Peyer's patch (tissue), 4 donors: ENCODE data around the gene TFF2. TPM values are rescaled to one million over a fixed set of nuclear protein-coding genes. Genes with fewer than 3 reads are reported as not detected.
A peak's percentile ranks its signal among the peaks of the same experiment; 100 is the strongest.

Source experiments
- DNase-seq, 3 donors: peaks; one replicate each; pipeline ENCODE4 v3.0.0-alpha.2; 2017 to 2019
- H3K27ac ChIP-seq, 4 donors: fragments of 200-600 bp; sonication (generic); one replicate each; pipeline ENCODE4 v1.5.1; 2016 to 2019
- H3K27me3 ChIP-seq, 2 donors: fragments of 200-600 bp; sonication (generic); one replicate each; pipeline ENCODE4 v1.5.1; 2019
- H3K36me3 ChIP-seq, 3 donors: fragments of 200-600 bp; sonication (generic); one replicate each; pipeline ENCODE4 v1.5.1; 2016 to 2019
- H3K4me1 ChIP-seq, 4 donors: fragments of 200-600 bp; sonication (generic); one replicate each; pipeline ENCODE4 v1.5.1; 2016 to 2019
- H3K4me3 ChIP-seq, 4 donors: fragments of 200-600 bp; sonication (generic); 1 replicate in 3 of 4; 2 replicates in 1 of 4; pipeline ENCODE4 v1.5.1; 2016 to 2019; ENCODE audit warnings: mild to moderate bottlenecking in 1 of 4
- H3K9me3 ChIP-seq, 4 donors: fragments of 200-600 bp; sonication (generic); one replicate each; pipeline ENCODE4 v1.5.1; 2016 to 2019; ENCODE audit warnings: mild to moderate bottlenecking in 1 of 4
- CTCF ChIP-seq, 6 experiments: fragments of 450-650 bp in 4 of 6; fragments of 200-600 bp in 2 of 6; sonication (generic) in 1 of 6; IDR thresholded peaks; one replicate each; pipeline ENCODE4 v1.5.1; 2017 to 2019; ENCODE audit warnings: antibody characterized with exemption in 6 of 6, mild to moderate bottlenecking in 3 of 6, moderate library complexity in 1 of 6
- POLR2A ChIP-seq, 2 donors: fragments of 450-650 bp; IDR thresholded peaks; one replicate each; pipeline ENCODE4 v1.5.1; 2017; ENCODE audit warnings: antibody characterized with exemption in 2 of 2, mild to moderate bottlenecking in 2 of 2, moderate library complexity in 2 of 2
- total RNA-seq, 4 donors: library from RNA; depleted of rRNA; stranded (reverse); fragments of >200 nt; gene quantifications; one replicate each; pipeline ENCODE4 v1.1.0, GENCODE V29; 2016

Gene TFF2
- total RNA-seq, 4 donors from 2014 or later, result 6.7 TPM; not detected in 3

DNA sequence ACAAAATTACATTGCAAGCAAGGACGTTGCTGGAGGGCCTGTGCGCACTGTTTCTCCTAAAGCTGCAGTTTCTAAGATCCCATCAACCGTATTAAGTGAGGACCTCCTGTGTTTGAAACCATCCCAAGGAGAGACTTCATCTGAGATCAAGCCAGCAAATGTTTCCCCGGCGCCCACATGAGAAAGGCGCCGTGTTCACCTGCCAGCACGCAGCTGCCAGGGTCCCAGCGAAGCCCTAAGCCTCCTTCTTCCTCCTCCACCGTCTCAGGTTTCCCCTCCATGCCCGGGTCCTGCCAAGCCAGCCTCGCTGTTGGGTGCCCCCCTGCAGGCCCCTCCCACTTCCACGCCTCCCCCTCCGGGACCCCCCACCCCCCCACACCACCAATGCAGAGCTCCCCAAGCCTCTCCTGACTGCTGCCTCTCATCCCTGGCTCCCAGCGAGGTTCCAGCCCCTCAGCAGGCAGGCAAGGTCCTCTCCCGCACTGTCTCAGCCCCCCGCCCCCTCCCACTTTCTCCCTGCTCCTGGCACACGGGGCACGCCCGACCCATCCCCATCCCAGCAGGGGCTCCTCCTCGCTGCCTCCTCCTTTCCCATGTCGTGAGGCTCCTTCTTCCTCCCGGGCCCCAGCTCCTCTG is 24.2 kb upstream of the TFF2 start:
- no peaks in the 10 kb centered on the region for H3K36me3 ChIP-seq
- no peaks in the 10 kb centered on the region for H3K27me3 ChIP-seq
- peak overlapping the region in 2 of 4 donors; percentile 59 to 78 for H3K27ac ChIP-seq
- H3K4me1 ChIP-seq, result peaks cover 0 to 8% (median 0%) of the 10 kb centered on the region in 4 donors
- H3K4me3 ChIP-seq, result peak overlapping the region in 2 of 4 donors; percentile 8 to 22
- H3K9me3 ChIP-seq, result no peaks in the 10 kb centered on the region
- TF ChIP-seq POLR2A (IDR thresholded peaks at IDR 0.05) (no peak), CTCF (IDR thresholded peaks at IDR 0.05) (no peak)
- DNase-seq, result peak in 1 of 3 donors; percentile 47

- Histone ChIP-seq H3K27ac (no peak overlapping the region), H3K4me3 (no peak overlapping the region), H3K9me3 (no peaks in the 10 kb centered on the region), H3K27me3 (no peaks in the 10 kb centered on the region), H3K4me1 (peaks cover 0 to 8% (median 0%) of the 10 kb centered on the region in 4 donors), H3K36me3 (no peaks in the 10 kb centered on the region)
- TF ChIP-seq POLR2A (IDR thresholded peaks at IDR 0.05), result no peak
- TF ChIP-seq CTCF (IDR thresholded peaks at IDR 0.05), result no peak
- DNase-seq, result no peak
Measured at GRCh38 chr21:42374457-42374856, 23.7 kb upstream of the TFF2 start.

DNA sequence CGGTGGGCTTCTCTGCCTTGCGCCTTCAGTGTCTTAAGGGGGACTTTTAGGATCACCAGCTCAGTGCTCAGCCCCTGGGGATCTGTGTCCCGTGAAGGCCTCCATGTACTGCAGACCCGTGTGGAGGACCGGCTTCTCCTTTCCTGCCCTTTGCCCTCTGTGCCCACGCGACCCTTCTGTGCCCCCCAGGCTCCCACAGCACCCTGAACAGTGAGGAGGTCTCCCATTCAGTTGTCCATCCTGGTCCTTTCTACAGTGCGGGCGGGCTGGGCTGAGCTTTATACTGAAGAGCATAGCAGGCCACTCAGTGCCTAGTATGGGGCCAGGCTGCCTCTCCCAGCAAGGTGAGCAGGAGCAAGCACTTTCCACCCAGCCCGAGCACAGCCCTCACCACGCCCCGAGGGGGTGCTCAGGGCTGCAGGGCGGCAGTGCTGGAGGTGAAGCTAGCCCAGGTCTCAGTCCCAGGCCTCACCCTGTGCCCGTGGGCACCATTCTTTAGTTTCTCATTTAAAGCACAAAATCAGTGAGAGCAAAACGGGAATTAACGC is 23.2 kb upstream of the TFF2 start:
- no peak for TF ChIP-seq CTCF (IDR thresholded peaks at IDR 0.05)
- TF ChIP-seq POLR2A (IDR thresholded peaks at IDR 0.05), result no peak
- Histone ChIP-seq H3K36me3 (no peaks in the 10 kb centered on the region), H3K4me1 (peaks cover 0 to 8% (median 0%) of the 10 kb centered on the region in 4 donors), H3K27ac (no peak overlapping the region), H3K4me3 (no peak overlapping the region), H3K27me3 (no peaks in the 10 kb centered on the region), H3K9me3 (no peaks in the 10 kb centered on the region)
- peak in 1 of 3 donors; percentile 43 for DNase-seq

- peak in 1 of 3 donors; percentile 34 for DNase-seq
- no peaks in the 10 kb centered on the region for H3K36me3 ChIP-seq
- H3K27ac ChIP-seq, result no peak overlapping the region
- H3K4me1 ChIP-seq, result peaks cover 0 to 8% (median 0%) of the 10 kb centered on the region in 4 donors
- H3K9me3 ChIP-seq, result no peaks in the 10 kb centered on the region
- H3K4me3 ChIP-seq, result no peak overlapping the region
- no peaks in the 10 kb centered on the region for H3K27me3 ChIP-seq
- TF ChIP-seq POLR2A (IDR thresholded peaks at IDR 0.05) (no peak), CTCF (IDR thresholded peaks at IDR 0.05) (no peak)
Measured at GRCh38 chr21:42373196-42373907, 22.6 kb upstream of the TFF2 start.

DNA sequence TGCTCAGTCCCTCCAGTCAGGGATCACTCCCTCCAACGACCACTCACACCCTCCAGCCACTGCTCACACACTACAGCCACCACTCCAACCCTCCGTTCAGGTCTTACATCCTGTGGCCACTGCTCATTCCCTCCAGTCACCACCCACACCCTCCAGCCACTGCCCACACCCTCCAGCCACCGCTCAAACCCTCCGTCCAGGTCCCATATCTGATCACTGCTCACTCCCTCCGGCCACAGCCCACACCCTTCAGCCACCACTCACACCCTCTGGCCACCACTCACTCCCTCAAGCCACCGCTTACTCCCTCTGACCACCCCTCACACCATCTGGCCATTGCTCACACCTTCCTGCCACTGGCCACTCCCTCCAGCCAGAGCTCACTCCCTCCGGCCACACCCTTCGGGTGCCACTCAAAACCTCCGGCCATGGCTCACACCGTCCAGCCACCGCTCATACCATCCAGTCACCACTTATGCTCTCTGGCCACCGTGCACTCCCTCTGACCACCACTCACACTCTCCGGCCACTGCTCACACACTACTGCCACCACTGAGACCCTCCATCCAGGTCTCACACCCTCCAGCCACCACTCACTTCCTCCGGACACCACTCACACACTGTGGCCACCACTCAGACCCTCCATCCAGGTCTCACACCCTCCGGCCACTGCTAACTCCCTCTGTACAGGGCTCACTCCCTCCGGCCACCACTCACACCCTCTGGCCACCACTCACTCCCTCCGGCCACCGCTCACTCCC is 20.3 kb upstream of the TFF2 start:
- Histone ChIP-seq H3K4me3 (no peak overlapping the region), H3K4me1 (peaks cover 0 to 8% (median 0%) of the 10 kb centered on the region in 4 donors), H3K27me3 (no peaks in the 10 kb centered on the region), H3K9me3 (no peaks in the 10 kb centered on the region), H3K27ac (no peak overlapping the region), H3K36me3 (no peaks in the 10 kb centered on the region)
- DNase-seq, result peak in 1 of 3 donors; percentile 43
- TF ChIP-seq POLR2A (IDR thresholded peaks at IDR 0.05) (no peak), CTCF (IDR thresholded peaks at IDR 0.05) (no peak)
